Kidney capillary endothelial cell (primary cell): Measurements from ENCODE around the gene PACS1.

ENCODE experiments used
- DNase-seq: peaks from one replicate; pipeline ENCODE4 v3.0.0-alpha.2; 2018; ENCODE audit warnings: low spot score

Gene PACS1

DNA sequence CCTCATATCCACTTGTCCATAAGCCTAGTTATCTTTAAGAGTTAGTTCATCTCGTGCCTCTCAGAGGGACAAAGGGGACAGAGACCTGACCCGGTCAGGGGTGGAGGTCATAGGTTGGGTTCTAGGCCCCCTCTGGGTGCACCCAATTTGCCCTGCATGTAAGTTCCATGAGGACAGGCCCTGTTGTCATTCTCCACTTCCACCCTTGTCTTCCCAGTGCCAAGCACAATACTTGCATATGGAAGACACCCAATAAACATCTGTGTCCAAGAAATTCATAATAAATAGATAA is 220.2 kb downstream of the PACS1 start:
- DNase-seq: no peak

DNA sequence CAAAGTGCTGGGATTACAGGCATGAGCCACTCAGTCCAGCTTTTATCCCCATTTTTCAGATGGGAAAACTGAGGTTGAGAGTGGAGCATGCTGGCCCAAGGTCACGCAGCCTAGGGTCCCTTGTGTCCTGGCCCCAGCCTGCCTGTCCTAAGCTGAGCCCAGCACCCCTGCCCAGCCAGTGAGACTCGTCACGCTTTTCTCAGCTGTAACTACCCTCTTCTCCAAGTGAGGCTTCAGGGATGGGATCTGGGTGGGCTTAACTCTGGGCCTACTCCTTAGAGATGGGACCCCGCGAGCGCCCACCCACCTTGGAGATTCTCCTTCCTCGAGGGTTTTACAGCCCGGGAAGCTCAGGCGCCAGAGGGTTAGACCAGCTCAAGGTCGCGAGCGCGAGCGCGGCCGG is 221.2 kb downstream of the PACS1 start:
- DNase-seq: no peak

DNA sequence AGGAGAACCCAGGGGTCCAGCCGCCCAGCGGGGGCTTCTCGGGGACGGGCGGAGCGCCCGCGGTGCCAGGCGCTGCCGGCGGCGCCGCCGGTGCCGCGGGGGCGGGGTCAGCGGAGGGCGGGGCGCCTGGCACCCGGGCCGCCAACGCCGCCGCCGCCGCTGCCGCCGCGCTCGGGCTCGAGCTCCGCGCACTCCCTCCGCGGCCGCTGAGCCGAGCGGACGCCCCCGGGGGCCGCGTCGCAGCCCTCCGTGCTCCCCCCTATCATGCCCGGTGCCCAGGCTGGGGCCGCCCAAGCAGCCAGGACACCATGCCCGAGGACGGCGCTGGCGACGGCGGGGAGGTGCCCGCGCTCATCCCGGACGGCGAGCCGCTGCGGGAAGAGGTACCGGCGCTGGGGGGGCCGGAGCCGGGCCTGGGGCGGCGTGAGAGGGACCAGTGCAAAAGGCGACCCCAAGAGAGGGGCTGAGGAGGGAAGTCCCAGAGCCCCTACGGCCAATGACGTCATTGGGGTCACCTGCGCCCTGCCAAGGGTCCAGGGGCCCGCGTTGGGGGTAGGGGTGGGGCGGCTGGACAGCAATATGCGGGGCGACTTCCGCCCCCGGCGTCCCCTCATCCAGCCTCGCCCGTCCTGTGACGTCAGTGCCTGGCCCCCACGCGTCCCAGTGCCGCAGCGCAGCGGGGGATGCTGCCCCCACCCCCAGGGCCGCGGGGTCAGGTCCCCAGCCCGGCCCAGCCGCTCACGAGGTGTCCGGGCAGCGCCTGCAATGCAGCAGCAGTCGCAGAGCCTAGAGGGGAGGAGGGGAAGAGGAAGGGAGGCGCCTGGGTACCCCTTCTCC is 221.9 kb downstream of the PACS1 start, which contains the start of gene TMEM151A:
Gene TMEM151A, plus strand, starts transcription at position 189 of the 837 bp plus-strand sequence. Its CDS starts 120 bp downstream, at position 309.
- DNase-seq: no peak

GRCh38 chr11:66292543-66293332 is 222.7 kb downstream of the PACS1 start:
- DNase-seq: no peak

DNA sequence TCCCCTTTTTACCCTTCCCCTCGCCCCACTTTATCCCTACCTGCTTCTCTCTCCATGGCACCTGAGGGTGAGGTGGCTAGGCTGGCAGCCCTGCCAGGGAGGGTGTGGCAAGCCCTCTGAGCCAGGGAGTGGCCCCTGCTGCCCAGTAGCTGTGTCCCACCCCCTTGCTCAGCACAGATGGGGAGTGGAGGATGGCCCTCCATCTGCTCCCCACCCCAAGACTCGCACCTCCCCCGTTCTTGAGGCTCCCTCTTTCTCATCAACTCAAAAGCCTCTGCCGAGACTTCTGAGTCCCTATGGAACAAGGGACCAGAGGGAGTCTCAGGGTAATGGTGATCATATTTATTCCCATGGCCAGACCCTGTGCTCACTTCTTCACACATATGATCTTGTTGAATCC is 223.3 kb downstream of the PACS1 start:
- no peak for DNase-seq

DNA sequence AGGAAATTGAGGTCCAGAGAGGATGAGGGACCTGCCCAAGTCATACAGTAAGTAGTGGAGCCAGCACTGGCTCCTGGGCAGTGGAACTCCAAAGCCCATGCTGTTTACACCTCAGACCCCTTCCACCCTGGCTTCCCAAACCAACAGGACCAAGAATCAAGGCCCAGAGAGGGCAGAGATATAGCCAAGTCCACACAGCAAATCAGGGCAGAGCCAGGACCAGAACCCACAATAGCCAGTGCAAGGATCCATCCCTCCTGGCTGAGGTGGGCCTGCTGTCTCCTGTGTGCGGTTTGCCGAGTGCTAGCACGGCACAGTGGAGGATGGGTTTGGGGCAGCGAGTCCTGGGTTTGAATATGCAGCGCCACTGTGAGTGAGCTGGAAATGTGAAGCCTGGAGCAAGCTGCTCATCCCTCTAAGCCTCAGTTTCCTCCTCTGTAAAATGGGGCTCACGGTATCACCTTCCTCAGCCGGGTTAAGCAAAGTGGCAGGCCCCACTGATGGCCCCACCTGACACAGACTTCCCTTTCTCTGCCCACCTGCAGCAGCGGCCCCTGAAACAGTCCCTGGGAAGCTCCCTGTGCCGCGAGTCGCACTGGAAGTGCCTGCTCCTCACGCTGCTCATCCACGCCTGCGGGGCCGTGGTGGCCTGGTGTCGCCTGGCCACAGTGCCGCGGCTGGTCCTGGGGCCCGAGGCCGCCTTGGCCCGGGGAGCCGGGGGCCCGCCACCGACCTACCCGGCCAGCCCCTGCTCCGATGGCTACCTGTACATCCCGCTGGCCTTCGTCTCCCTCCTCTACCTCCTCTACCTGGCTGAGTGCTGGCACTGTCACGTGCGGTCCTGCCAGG is 223.9 kb downstream of the PACS1 start:
- no peak for DNase-seq
